ENCODE results near the gene CDH23. TPM values are rescaled to one million over a fixed set of nuclear protein-coding genes. Genes with fewer than 3 reads are reported as not detected.

CDH23 gene
- total and polyA plus RNA-seq, 10 of the 15 experiments (the other 5 are each of a cell fraction or from before 2014, with no cell fraction given) = 0.09 to 0.40 (median 0.15) TPM; not detected in 1

GRCh38 chr10:71406878-71407277 is 10.2 kb downstream of the CDH23 start:
- Histone ChIP-seq H3K9ac (ENCODE audit: control insufficient read depth, insufficient read depth, low read length) (no peak overlapping the region), H4K20me1 (ENCODE audit: control insufficient read depth, insufficient read depth) (no peaks in the 10 kb centered on the region), H2AFZ (ENCODE audit: control insufficient read depth, low read depth, low read length) (no peak overlapping the region), H3K27ac (ENCODE audit: control insufficient read depth, insufficient read depth) (no peak overlapping the region), H3K4me1 (ENCODE audit: control insufficient read depth, insufficient read depth, low read length) (no peaks in the 10 kb centered on the region), H3K4me3 (no peak overlapping the region), H3K4me2 (ENCODE audit: control insufficient read depth, insufficient read depth) (no peak overlapping the region), H3K79me2 (ENCODE audit: control insufficient read depth, insufficient read depth, low read length) (no peaks in the 10 kb centered on the region), H3K9me3 (replicated peaks; ENCODE audit: control insufficient read depth, insufficient read depth, low read length) (no peaks in the 10 kb centered on the region; the same call in 1 of the 3 replicates), H3K27me3 (replicated peaks in 1 of 2; ENCODE audit: control insufficient read depth in 2 of 2, insufficient read depth in 2 of 2, low read length in 1 of 2) (peaks cover 3 to 4% of the 10 kb centered on the region in 2 experiments; a peak in 3 of 4 replicates), H3K36me3 (ENCODE audit: control insufficient read depth in 2 of 2, insufficient read depth in 2 of 2, low read length in 1 of 2) (no peaks in the 10 kb centered on the region)
- ATAC-seq = no peak
- TF ChIP-seq ATF7 (IDR thresholded peaks at IDR 0.05; ENCODE audit: low read depth) (no peak), WRNIP1 (IDR thresholded peaks at IDR 0.05; ENCODE audit: borderline replicate concordance, low read depth, low read length) (no peak)
- ChIA-PET RAD21 (ENCODE audit: unreplicated experiment) (no interaction called here), CTCF (no interaction called here), POLR2A (no interaction called here), SMC1A (ENCODE audit: uncharacterized antibody, unreplicated experiment) (interaction anchor here (0.9 kb wide), 1 partner anchor 19 kb away, joined by 3 read pairs; no protein-coding TSS in a partner anchor)
- no peak for DNase-seq (ENCODE audit: low read depth, low spot score)
- intact Hi-C loops (cut with micrococcal nuclease; ENCODE audit: unreplicated experiment) (no loop called here), in situ Hi-C loops (cut with MboI) (no loop called here)
- BruUV-seq (replicated peaks) = no TSS peak
- WGBS (ENCODE audit: insufficient coverage, insufficient replicate concordance, low lambda C conversion rate, missing lambda C conversion rate) = 64% methylated on average over 3 of the region's 3 CpGs
- no peak for FAIRE-seq

- no peak overlapping the region for H3K9ac ChIP-seq (ENCODE audit: control insufficient read depth, insufficient read depth, low read length)
- H3K4me2 ChIP-seq (ENCODE audit: control insufficient read depth, insufficient read depth) = no peak overlapping the region
- no peak overlapping the region for H2AFZ ChIP-seq (ENCODE audit: control insufficient read depth, low read depth, low read length)
- ChIA-PET RAD21 (ENCODE audit: unreplicated experiment) (no interaction called here), SMC1A (ENCODE audit: uncharacterized antibody, unreplicated experiment) (no interaction called here), POLR2A (no interaction called here), CTCF (no interaction called here)
- H3K27me3 ChIP-seq (replicated peaks in 1 of 2; ENCODE audit: control insufficient read depth in 2 of 2, insufficient read depth in 2 of 2, low read length in 1 of 2) = peaks cover 3 to 4% of the 10 kb centered on the region in 2 experiments; a peak in 3 of 4 replicates
- no peak for TF ChIP-seq SMARCA5 (IDR thresholded peaks at IDR 0.05)
- TF ChIP-seq MEF2B (IDR thresholded peaks at IDR 0.05; ENCODE audit: partially characterized antibody, poor library complexity, severe bottlenecking) = no peak
- H3K4me1 ChIP-seq (ENCODE audit: control insufficient read depth, insufficient read depth, low read length) = no peaks in the 10 kb centered on the region
- no peaks in the 10 kb centered on the region for H3K36me3 ChIP-seq (ENCODE audit: control insufficient read depth in 2 of 2, insufficient read depth in 2 of 2, low read length in 1 of 2)
- WGBS (ENCODE audit: insufficient coverage, insufficient replicate concordance, low lambda C conversion rate, missing lambda C conversion rate) = 5% methylated on average over 9 of the region's 9 CpGs
- in situ Hi-C loops (cut with MboI) = no loop called here
- FAIRE-seq (no peak), ATAC-seq (no peak), DNase-seq (ENCODE audit: low read depth, low spot score) (no peak)
- H3K9me3 ChIP-seq (replicated peaks; ENCODE audit: control insufficient read depth, insufficient read depth, low read length) = no peaks in the 10 kb centered on the region; the same call in 1 of the 3 replicates
- no peaks in the 10 kb centered on the region for H3K79me2 ChIP-seq (ENCODE audit: control insufficient read depth, insufficient read depth, low read length)
- no TSS peak for BruUV-seq (replicated peaks)
- intact Hi-C loops (cut with micrococcal nuclease; ENCODE audit: unreplicated experiment) = no loop called here
- no peaks in the 10 kb centered on the region for H4K20me1 ChIP-seq (ENCODE audit: control insufficient read depth, insufficient read depth)
- H3K4me3 ChIP-seq = no peak overlapping the region
- no peak overlapping the region for H3K27ac ChIP-seq (ENCODE audit: control insufficient read depth, insufficient read depth)
Measured at GRCh38 chr10:71408436-71409225, 11.9 kb downstream of the CDH23 start.

Data from GM12878 (cell line).